HL-60/S4 (cell line): ENCODE data around the gene ERCC1.
"Not testable (repeated sequence)": the region's sequence is repeated elsewhere in the genome, so short reads cannot be mapped to it uniquely, and the experiment has no call there.

Source experiments
- in situ Hi-C: fragments of 300-500 bp; cut with MboI; formaldehyde crosslinking; loops from 2 replicates; pipeline ENCODE4 v1.14.3; 2022; ENCODE audit warnings: low sequenced_read_pairs

The ERCC1 gene

DNA sequence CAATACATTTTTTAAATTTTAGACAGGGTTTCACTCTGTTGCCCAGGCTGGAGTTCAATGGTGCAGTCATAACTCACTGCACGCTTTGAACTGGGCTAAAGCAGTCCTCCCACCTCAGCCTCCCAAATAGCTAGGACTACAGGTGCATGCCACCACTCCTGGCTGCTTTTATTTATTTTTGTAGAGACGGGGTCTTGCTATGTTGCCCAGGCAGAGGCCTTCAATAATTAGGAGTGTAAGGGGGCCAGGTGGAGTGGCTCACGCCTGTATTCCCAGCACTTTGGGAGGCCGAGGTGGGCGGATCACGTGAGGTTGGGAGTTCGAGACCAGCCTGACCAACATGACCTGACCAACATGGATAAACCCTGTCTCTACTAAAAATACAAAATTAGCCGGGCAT lies 8.8 kb upstream of the ERCC1 start:
- in situ Hi-C loops, result not testable (repeated sequence)

DNA sequence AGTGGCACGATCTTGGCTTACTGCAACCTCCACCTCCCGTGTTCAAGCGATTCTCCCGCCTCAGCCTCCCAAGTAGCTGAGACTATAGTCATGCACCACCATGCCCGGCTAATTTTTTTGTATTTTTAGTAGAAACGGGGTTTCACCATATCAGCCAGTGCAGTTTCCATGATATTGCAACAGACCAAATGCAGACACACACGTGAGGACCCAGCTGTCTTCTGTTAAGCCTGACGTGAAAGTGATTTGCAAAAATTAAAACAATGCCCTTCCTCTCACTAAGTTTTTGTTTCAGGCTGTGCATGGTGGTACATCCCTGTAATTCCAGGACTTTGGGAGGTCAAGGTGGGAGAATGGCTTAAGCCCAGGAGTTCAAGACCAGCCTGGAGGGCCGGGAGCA lies 7.3 kb upstream of the ERCC1 start:
- in situ Hi-C loops, result not testable (repeated sequence)

DNA sequence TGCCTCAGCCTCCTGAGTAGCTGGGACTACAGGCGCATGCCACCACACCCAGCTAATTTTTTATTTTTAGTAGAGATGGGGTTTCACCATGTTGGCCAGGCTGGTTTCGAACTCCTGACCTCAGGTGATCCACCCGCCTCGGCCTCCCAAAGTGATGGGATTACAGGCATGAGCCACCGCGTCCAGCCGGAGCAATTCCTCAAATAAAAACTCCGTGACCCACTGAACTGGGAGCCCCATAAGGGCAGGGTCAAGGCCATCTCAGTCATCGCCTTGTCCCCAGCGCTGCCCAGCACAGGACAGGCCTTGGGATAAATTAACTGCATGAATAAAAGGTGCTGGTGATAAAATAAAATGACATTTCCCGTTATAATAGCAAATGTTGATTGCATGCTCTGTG lies 6.2 kb upstream of the ERCC1 start:
- in situ Hi-C loops, result not testable (repeated sequence)

DNA sequence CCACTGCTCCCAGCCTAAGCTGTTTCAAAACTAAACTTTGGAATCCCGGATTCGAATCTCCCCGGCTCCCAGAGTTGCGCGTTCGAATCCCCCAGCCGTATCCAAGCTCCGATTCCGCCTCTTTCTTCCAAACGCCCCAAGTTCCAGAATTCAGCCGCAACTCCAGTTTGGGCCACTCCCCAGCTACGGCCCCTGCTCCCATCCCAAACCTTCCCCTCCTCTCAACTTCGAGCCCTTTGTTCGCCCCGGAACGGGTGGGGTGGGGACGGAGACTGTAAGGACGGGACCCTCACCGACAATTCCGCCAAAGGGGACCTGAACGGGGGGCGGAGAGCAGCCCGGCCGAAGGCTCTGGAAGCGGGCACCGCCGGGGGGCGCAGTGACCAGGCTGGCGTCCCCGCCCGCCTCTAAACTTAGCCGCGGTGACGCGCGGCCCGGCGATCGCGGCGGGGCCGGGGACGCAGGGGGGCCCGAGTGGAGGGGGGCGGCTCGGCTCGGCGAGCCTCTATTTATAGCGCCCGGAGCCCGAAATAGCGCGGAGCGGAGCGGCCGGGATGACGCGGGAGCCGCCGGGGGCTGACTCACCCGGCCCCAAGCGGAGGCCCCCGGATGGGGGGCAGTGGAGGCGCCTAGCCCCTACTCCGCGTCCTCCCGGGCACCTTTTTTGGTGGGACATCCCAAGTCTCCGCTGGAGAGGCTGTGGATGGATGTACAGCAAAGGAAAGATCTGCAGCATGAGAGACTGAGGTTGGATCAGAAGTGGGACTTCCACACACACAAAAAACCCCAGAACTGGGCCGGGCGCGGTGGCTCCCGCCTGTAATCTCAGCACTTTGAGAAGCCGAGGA lies 4.9 kb upstream of the ERCC1 start:
- in situ Hi-C loops, result no loop called here

DNA sequence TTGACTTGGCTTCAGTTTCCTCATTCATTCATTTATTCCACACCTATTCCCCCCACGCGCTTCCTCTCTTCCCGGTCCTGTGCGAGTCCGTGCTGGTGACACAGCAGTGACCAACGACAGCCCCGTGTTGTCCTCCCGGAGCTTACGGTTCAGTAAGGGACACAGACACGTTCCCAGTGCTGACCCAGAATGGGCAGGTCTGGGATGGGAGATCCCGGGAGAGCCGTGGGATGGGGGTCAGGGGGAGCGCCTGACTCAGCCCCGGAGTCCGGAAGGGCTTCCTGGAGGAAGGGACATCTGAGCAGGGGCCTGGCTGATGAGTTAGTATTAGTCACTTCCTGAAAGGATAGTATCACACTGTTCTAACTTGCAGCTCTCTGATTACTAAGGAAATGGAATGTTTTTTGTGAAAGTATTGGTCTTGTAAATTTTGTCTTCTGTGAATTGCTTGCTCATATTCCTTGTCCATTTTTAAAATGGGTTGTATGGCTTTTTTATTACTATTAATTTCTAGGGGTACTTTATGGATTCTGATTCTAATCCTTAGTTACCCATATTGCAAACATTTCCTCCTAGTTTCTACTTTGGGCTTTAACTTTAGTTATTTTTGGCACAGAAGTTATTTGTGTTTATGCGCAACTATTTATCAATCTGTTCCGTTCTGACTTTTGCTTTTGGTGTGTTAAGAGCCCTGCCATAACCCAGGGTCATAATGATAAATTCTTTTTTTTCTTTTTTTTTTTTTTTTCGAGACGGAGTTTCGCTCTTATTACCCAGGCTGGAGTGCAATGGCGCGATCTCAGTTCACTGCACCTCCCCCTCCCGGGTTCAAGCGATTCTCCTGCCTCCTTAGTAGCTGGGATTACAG lies 708 bp upstream of the ERCC1 start:
- in situ Hi-C loops, result no loop called here

DNA sequence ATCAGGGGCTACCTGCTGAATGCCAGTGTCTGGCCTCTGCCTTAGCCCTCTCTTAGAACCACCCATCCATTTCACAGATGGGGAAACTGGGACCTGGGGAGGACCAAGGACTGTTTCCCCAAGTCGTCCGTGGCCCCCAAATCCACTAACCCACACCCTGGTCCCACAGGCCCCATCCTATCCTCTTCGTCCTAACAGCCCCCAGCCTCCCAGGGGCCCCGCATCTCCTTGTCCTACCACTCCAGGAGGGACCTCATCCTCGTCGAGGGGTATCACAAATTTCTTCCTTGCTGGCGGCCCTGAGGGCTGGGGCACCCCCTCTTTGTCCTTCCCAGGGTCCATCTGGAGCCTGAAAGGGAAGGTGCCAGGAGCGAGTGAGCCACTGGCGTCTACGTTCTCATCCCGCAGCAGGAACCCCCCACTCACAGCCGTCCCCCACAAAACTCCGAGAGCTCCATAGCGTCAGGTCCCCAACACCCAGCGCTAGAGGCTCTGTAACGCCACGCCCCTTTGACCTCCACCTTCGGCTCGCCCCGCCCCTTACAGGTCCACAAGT lies 606 bp downstream of the ERCC1 start:
- in situ Hi-C loops, result no loop called here

DNA sequence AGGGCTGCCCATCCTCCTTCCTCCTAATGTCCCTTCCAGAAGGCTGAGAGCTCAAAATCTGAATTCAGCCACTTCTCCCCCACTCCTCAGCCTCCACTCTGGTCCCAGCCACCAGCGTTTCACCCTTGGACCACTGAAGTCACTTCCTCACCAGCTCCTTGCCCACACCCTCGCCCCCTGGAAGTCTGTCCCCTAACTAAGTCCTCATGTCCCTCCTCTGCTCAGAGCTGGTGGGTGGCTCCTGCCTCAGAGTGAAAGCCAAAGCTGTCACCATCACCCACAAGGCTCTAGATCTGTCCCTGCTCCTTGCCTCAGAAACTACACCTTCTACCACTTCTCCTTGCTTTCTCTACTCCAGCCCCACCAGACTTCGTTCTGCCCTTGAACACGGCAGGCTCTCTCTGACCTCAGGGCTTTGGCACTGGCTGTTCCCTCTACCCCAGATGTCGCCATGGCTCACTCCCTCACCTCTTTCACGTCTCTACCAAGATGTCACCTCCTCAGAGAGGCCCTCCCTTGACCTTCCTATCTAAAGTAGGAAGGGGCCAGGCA lies 1.7 kb downstream of the ERCC1 start:
- in situ Hi-C loops, result no loop called here

DNA sequence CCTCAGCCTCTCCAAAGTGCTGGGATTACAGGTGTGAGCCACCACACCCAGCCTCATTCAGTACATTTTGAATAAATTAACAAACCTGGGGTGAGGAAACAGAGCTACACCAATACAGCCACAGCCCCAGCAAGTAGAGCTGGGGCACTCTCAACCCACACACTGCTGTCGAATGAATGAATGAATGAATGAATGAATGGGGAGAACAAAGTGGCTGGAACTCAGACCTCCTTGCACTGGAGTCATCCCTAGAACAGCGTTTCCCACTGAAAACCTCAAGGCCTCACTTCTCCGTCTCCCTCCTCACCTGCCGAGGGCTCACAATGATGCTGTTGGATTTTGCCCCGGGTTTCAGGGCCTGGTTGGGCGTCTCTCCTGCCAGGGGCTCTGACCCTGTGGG lies 2.8 kb downstream of the ERCC1 start:
- in situ Hi-C loops, result no loop called here

DNA sequence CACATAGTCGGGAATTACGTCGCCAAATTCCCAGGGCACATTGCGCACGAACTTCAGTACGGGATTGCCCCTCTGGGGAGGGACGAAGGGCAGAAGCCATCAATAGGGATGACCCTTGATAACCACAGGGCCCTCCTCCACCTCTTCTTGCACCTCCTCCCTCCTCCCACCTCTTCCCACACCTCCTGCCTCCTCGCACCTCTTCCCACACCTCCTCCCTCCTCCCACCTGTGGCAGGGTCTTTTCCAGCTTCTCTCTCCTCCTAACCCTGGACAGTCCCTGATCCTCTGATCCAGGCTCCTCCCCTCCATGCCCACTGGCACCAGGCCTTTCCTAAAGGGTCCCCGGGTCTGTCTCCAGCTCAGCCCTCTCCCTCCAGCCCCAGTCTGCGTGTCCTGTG lies 3.4 kb downstream of the ERCC1 start:
- in situ Hi-C loops, result no loop called here

DNA sequence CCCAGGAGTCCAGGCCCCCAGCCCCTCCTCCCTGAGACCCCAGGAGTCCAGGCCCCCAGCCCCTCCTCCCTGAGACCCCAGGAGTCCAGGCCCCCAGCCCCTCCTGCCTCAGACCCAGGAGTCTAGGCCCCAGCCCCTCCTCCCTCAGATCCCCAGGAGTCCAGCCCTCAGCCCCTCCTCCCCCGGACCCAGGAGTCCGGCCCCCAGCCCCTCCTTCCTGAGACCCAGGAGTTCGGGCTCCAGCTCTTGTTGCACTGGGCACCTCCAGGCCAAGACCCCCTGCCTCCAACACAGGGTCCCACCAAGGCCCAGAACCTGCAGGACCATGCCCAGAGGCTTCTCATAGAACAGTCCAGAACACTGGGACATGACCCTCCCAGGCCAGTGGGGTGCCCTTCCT lies 3.8 kb downstream of the ERCC1 start:
- in situ Hi-C loops, result no loop called here

DNA sequence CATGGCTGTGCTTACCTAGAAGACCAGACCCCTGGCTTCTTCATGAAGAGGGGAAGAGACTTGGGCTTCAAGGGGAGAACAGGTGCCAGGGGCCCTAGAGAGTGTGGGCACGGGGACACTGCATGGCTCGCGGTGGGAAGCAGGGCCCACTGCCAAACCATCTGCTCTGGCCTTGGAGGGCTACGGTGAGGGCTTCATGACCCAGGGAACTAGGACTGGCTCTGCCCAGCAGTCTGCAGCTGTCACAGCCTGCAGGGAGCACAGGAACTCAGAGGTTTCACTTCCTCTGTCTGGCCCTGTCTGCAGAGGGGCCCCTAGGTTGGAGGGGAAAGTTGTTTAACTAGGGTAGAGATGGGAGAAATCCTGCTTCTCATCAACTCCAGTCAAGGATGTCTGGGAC lies 4.3 kb downstream of the ERCC1 start:
- in situ Hi-C loops, result no loop called here

DNA sequence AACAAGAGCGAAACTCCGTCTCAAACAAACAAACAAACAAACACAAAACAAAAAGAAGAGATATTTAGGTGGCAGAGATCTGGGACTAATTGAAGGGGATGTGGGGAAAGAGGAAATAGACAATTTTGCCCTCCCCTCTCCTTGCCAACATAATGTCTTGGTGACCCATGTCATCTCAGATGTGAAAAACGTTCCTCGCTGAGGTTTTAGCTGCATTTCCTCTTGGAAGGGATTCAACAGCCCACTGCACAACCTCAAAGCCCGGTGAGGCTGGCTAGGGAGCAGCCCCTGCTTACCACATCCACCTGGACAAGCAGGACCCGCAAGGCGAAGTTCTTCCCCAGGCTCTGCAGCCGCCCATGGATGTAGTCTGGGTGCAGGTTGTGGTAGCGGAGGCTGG lies 4.9 kb downstream of the ERCC1 start:
- in situ Hi-C loops, result no loop called here

DNA sequence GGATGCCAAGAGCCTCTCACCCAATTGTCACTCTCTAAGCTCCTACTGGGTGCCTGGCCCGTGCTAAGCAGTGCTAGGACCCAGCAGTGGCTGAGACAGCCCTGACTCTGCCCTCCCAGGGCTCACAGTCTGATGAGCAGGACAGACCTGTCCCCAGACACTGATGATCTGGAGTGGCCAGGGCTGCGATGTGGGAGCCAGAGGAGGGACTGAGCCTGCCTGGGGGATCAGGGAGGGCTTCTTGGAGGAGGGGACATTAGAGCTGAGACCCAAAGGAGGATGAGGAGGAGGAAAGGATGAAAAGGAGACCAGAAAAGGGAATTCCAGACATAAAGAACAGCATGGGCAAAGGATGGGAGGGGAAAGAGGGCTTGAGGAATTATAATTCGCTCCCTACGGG lies 6.6 kb downstream of the ERCC1 start:
- in situ Hi-C loops, result no loop called here

DNA sequence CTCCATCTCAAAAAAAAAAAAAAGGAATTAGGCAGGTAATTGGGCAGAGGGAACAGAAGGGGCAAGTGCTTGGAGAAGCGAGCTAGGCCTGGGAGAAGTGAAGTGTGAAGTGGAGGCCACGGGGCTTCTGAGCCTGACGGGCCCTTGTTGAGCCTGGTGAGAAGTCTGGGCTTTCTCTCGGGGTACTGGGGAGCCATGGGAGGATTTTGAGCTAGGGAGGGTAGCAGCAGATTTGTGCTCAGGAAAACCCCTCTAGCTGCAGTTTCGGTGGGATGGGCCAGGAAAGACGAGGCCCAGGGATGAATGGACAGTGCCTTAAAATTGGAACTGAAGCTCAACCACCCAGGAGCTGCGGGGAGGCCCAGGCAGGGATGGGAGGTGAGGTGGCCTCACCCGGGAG lies 9.2 kb downstream of the ERCC1 start:
- in situ Hi-C loops, result no loop called here

DNA sequence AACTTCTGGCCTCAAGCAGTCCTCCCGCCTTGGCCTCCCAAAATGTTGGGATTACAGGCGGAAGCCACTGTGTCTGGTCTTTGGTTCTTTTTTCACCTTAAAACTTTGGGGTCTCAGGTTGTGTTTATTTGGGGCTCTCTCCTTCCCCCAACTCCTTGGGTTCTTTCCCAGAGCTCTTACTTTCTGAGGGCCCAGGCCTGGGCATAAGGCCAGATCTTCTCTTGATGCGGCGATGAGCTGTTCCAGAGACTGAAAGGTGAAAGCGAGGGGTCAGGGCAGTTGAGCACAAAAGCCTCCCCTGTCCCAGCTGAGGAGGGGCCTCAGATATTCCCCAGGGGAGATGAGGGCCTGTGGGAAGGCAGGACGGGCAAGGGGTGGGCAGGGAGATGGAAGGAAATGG lies 10.2 kb downstream of the ERCC1 start:
- in situ Hi-C loops, result no loop called here

DNA sequence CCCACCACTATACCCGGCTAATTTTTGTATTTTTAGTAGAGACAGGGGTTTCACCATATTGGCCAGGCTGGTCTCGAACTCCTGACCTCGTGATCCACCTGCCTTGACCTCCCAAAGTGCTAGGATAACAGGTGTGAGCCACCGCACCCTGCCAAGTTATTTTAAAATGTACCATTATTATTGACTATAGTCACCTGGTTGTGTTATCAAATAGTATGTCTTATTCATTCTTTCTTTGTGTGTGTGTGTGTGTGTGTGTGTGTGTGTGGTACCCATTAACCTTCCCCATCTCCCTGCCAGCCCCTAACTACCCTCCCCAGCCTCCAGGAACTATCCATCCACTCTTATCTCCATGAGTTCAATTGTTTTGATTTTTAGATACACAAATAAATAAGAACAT lies 13.4 kb downstream of the ERCC1 start:
- in situ Hi-C loops, result not testable (repeated sequence)

DNA sequence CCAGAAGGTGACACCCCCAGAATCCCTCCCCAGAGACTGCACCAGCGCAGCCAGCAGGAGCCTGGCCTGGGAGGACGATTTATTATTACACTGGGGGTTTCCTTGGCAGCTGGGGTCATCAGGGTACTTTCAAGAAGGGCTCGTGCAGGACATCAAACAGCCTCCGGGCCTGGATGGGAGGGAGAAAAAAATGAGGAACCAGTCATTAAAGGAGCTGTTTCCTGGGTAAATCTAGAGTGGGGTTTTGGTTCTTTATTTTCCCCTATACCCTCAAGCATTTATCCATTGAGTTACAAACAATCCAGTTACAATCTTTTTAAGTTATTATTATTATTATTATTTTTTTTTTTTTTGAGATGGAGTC lies 14.2 kb downstream of the ERCC1 start:
- in situ Hi-C loops, result no loop called here

DNA sequence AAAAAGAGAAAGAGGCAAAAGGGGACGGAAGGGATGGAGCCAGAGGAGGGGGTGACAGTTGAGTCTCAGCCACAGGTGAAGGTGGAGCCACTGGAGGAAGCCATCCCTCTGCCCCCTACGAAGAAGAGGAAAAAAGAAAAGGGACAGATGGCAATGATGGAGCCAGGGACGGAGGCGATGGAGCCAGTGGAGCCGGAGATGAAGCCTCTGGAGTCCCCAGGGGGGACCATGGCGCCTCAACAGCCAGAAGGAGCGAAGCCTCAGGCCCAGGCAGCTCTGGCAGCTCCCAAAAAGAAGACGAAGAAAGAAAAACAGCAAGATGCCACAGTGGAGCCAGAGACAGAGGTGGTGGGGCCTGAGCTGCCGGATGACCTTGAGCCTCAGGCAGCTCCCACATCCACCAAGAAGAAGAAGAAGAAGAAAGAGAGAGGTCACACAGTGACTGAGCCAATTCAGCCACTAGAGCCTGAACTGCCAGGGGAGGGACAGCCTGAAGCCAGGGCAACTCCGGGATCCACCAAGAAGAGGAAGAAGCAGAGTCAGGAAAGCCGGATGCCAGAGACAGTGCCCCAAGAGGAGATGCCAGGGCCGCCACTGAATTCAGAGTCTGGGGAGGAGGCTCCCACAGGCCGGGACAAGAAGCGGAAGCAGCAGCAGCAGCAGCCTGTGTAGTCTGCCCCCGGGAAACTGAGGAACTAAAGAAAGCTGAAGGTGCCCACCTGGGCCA lies 14.7 kb downstream of the ERCC1 start:
- in situ Hi-C loops, result no loop called here

DNA sequence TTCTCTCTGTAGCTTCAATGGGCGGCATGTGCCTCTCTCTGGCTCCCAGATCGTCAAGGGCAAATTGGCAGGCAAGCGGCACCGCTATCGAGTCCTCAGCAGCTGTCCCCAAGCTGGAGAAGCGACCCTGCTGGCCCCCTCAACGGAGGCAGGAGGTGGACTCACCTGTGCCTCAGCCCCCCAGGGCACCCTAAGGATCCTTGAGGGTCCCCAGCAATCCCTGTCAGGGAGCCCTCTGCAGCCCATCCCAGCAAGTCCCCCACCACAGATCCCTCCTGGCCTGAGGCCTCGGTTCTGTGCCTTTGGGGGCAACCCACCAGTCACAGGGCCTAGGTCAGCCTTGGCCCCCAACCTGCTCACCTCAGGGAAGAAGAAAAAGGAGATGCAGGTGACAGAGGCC lies 15.6 kb downstream of the ERCC1 start:
- in situ Hi-C loops, result no loop called here

DNA sequence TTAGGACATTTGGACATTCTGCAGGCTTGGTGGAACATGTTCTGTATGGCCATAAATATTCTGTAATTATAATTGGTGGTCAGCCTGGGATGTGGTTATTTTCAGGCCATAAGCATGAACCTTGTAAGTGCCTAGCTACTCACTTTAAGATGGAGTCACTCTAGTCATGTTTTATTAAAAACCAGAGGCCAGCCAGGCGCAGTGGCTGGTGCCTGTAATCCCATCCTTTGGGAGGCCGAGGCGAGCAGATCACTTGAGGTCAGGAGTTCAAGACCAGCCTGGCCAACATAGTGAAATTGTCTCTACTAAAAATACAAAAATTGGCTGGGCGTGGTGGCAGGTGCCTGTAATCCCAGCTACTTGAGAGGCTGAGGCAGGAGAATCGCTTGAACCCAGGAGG lies 16.1 kb downstream of the ERCC1 start:
- in situ Hi-C loops, result not testable (repeated sequence)

DNA sequence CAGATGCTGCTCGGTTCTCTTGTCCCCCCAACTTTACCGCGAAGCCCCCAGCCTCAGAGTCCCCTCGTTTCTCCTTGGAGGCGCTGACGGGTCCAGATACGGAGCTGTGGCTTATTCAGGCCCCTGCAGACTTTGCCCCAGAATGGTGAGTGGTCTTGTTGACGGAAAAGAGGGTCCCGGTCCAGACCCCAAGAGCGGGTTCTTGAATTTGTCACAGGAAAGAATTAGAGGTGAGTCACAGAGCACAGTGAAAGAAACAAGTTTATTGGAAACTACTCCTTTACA lies 16.7 kb downstream of the ERCC1 start:
- in situ Hi-C loops, result no loop called here
